Activated T-helper 2 cell treated with anti-CD3 and anti-CD28 coated beads, Interferon-gamma antibody, Interleukin-2, Interleukin-4, amounts not matched to agents 10 μg/mL and 5 μg/mL and 100 μg/mL, durations not matched to agents 14 hours and 24 hours and 36 hours (primary cell): ENCODE measurements around the gene UACA. TPM values are rescaled to one million over a fixed set of nuclear protein-coding genes. Genes with fewer than 3 reads are reported as not detected.

Source experiments
- DNase-seq: peaks from one replicate; pipeline ENCODE4 v3.0.0; 2021; ENCODE audit warnings: low spot score
- H3K27ac Mint-ChIP-seq: one replicate; pipeline ENCODE4 v1.8.0; 2021; ENCODE audit warnings: mixed read lengths
- H3K27me3 Mint-ChIP-seq: one replicate; pipeline ENCODE4 v1.8.0; 2021; ENCODE audit warnings: low read depth, mixed read lengths
- H3K36me3 Mint-ChIP-seq: one replicate; pipeline ENCODE4 v1.8.0; 2021; ENCODE audit warnings: low read depth, mixed read lengths
- H3K4me1 Mint-ChIP-seq: one replicate; pipeline ENCODE4 v1.8.0; 2021; ENCODE audit warnings: low read depth, mixed read lengths
- H3K4me3 Mint-ChIP-seq: one replicate; pipeline ENCODE4 v1.8.0; 2021; ENCODE audit warnings: low read depth, mild to moderate bottlenecking, moderate library complexity, mixed read lengths
- H3K9me3 Mint-ChIP-seq: one replicate; pipeline ENCODE4 v1.8.0; 2021; ENCODE audit warnings: mixed read lengths
- intact Hi-C: fragments of 100-400 bp; cut with micrococcal nuclease; formaldehyde crosslinking; loops from one replicate; pipeline ENCODE4 v1.15.1; 2023
- total RNA-seq: library from RNA; stranded (reverse); gene quantifications from 2 replicates; pipeline ENCODE4 v1.2.3, GENCODE V29; 2022

The UACA gene
- total RNA-seq, 1 donor from 2014 or later, result 1.3 TPM

- Mint-ChIP-seq H3K4me1 (peaks cover 9% of the 10 kb centered on the region), H3K36me3 (no peaks in the 10 kb centered on the region), H3K27ac (no peak overlapping the region), H3K27me3 (peaks cover 27% of the 10 kb centered on the region), H3K4me3 (no peak overlapping the region), H3K9me3 (no peaks in the 10 kb centered on the region)
- intact Hi-C loops, result no loop called here
- no peak for DNase-seq
Measured at GRCh38 chr15:70775160-70775559, 11.8 kb upstream of the UACA start.

GRCh38 chr15:70772402-70772801 is 9.0 kb upstream of the UACA start:
- Mint-ChIP-seq H3K27ac (no peak overlapping the region), H3K27me3 (peaks cover 31% of the 10 kb centered on the region), H3K4me3 (no peak overlapping the region), H3K4me1 (peaks cover 15% of the 10 kb centered on the region), H3K9me3 (no peaks in the 10 kb centered on the region), H3K36me3 (no peaks in the 10 kb centered on the region)
- intact Hi-C loops, result no loop called here
- no peak for DNase-seq

GRCh38 chr15:70770863-70771262 is 7.5 kb upstream of the UACA start:
- H3K27me3 Mint-ChIP-seq, result peaks cover 32% of the 10 kb centered on the region
- no peak for DNase-seq
- intact Hi-C loops, result no loop called here
- H3K4me1 Mint-ChIP-seq, result peaks cover 8% of the 10 kb centered on the region
- H3K4me3 Mint-ChIP-seq, result no peak overlapping the region
- no peak overlapping the region for H3K27ac Mint-ChIP-seq
- H3K9me3 Mint-ChIP-seq, result no peaks in the 10 kb centered on the region
- no peaks in the 10 kb centered on the region for H3K36me3 Mint-ChIP-seq

- Mint-ChIP-seq H3K4me1 (peaks cover 13% of the 10 kb centered on the region), H3K27me3 (peaks cover 51% of the 10 kb centered on the region), H3K9me3 (no peaks in the 10 kb centered on the region), H3K4me3 (no peak overlapping the region), H3K27ac (no peak overlapping the region), H3K36me3 (no peaks in the 10 kb centered on the region)
- DNase-seq, result no peak
- intact Hi-C loops, result no loop called here
Measured at GRCh38 chr15:70768257-70768883, 5.0 kb upstream of the UACA start.

- H3K27me3 Mint-ChIP-seq, result peaks cover 46% of the 10 kb centered on the region
- no peak overlapping the region for H3K27ac Mint-ChIP-seq
- H3K9me3 Mint-ChIP-seq, result no peaks in the 10 kb centered on the region
- intact Hi-C loops, result no loop called here
- DNase-seq, result no peak
- H3K4me1 Mint-ChIP-seq, result peaks cover 13% of the 10 kb centered on the region
- H3K36me3 Mint-ChIP-seq, result no peaks in the 10 kb centered on the region
- no peak overlapping the region for H3K4me3 Mint-ChIP-seq
Measured at GRCh38 chr15:70767667-70768066, 4.3 kb upstream of the UACA start.

GRCh38 chr15:70766597-70766996 is 3.2 kb upstream of the UACA start:
- Mint-ChIP-seq H3K27ac (no peak overlapping the region), H3K9me3 (no peaks in the 10 kb centered on the region), H3K4me1 (peaks cover 17% of the 10 kb centered on the region), H3K36me3 (no peaks in the 10 kb centered on the region), H3K4me3 (no peak overlapping the region), H3K27me3 (peaks cover 52% of the 10 kb centered on the region)
- intact Hi-C loops, result no loop called here
- no peak for DNase-seq

- H3K27me3 Mint-ChIP-seq, result peaks cover 51% of the 10 kb centered on the region
- H3K4me1 Mint-ChIP-seq, result peaks cover 17% of the 10 kb centered on the region
- no peak overlapping the region for H3K4me3 Mint-ChIP-seq
- no peaks in the 10 kb centered on the region for H3K36me3 Mint-ChIP-seq
- H3K27ac Mint-ChIP-seq, result no peak overlapping the region
- H3K9me3 Mint-ChIP-seq, result no peaks in the 10 kb centered on the region
- intact Hi-C loops, result no loop called here
- DNase-seq, result no peak
Measured at GRCh38 chr15:70765504-70766281, 2.3 kb upstream of the UACA start.

- no peaks in the 10 kb centered on the region for H3K9me3 Mint-ChIP-seq
- H3K4me3 Mint-ChIP-seq, result peak overlapping the region; percentile 82
- no peak overlapping the region for H3K27ac Mint-ChIP-seq
- DNase-seq, result no peak
- peaks cover 17% of the 10 kb centered on the region for H3K4me1 Mint-ChIP-seq
- no peaks in the 10 kb centered on the region for H3K36me3 Mint-ChIP-seq
- intact Hi-C loops, result loop anchor here (5.0 kb wide), 1 partner anchor 92 kb away; no protein-coding TSS in a partner anchor
- H3K27me3 Mint-ChIP-seq, result peaks cover 51% of the 10 kb centered on the region
Measured at GRCh38 chr15:70763950-70764730, 782 bp upstream of the UACA start.

GRCh38 chr15:70762469-70763119 is 764 bp downstream of the UACA start:
- peaks cover 10% of the 10 kb centered on the region for H3K4me1 Mint-ChIP-seq
- no peak overlapping the region for H3K27ac Mint-ChIP-seq
- DNase-seq, result no peak
- no peaks in the 10 kb centered on the region for H3K36me3 Mint-ChIP-seq
- intact Hi-C loops, result loop anchor here (5.0 kb wide), 1 partner anchor 90 kb away; no protein-coding TSS in a partner anchor
- H3K9me3 Mint-ChIP-seq, result no peaks in the 10 kb centered on the region
- H3K27me3 Mint-ChIP-seq, result peaks cover 56% of the 10 kb centered on the region
- H3K4me3 Mint-ChIP-seq, result peak overlapping the region; percentile 70

GRCh38 chr15:70761931-70762468 is 1.4 kb downstream of the UACA start:
- H3K27me3 Mint-ChIP-seq, result peaks cover 61% of the 10 kb centered on the region
- no peaks in the 10 kb centered on the region for H3K9me3 Mint-ChIP-seq
- H3K4me3 Mint-ChIP-seq, result peak overlapping the region; percentile 70
- no peak for DNase-seq
- intact Hi-C loops, result loop anchor here (5.0 kb wide), 1 partner anchor 90 kb away; no protein-coding TSS in a partner anchor
- H3K36me3 Mint-ChIP-seq, result no peaks in the 10 kb centered on the region
- no peak overlapping the region for H3K27ac Mint-ChIP-seq
- H3K4me1 Mint-ChIP-seq, result peaks cover 9% of the 10 kb centered on the region

GRCh38 chr15:70761046-70761445 is 2.3 kb downstream of the UACA start:
- Mint-ChIP-seq H3K27ac (no peak overlapping the region), H3K36me3 (no peaks in the 10 kb centered on the region), H3K4me3 (no peak overlapping the region), H3K9me3 (no peaks in the 10 kb centered on the region), H3K27me3 (peaks cover 58% of the 10 kb centered on the region), H3K4me1 (peaks cover 9% of the 10 kb centered on the region)
- intact Hi-C loops, result loop anchor here (5.0 kb wide), 1 partner anchor 89 kb away; no protein-coding TSS in a partner anchor
- no peak for DNase-seq

GRCh38 chr15:70758790-70759462 is 4.4 kb downstream of the UACA start:
- peaks cover 44% of the 10 kb centered on the region for H3K27me3 Mint-ChIP-seq
- DNase-seq, result no peak
- H3K27ac Mint-ChIP-seq, result no peak overlapping the region
- H3K36me3 Mint-ChIP-seq, result no peaks in the 10 kb centered on the region
- no peaks in the 10 kb centered on the region for H3K9me3 Mint-ChIP-seq
- intact Hi-C loops, result no loop called here
- no peak overlapping the region for H3K4me3 Mint-ChIP-seq
- H3K4me1 Mint-ChIP-seq, result peaks cover 7% of the 10 kb centered on the region
